ENCODE results near the gene SIRPB1.

DNA sequence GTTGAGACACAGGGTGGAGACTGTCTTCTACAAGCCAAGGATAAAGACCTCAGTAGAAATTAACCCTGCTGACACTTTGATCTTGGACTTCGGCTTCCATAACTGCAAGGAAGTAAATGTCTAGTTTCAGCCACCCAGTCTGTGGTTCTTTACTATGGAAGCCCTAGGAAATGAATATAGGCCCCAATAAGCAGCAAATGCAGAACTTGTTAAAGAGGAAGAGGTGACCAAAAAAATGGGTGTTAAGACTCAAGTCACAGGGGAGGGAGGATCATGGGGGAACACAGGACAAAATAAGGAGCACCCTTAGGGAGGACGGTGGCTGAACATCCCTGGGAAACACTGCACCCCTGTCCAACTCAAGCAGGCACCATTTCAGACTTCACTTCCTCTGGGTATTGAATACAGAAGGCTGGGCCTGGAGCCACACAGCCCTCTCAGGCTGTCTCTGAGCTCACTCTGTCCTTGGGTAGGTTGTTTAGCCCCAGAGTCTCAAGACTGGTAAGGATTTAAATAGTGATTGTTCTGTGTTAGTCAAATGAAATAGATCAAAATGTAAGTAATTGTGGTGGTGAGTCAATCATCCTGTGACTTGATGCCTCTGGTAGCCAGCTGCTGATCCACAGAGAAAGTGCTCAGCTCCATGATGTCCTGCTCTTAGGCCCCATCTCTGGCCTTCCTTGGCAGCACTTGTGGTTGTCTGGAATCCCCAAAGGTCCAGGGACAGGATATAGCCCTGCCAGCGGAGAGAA, 31.9 kb downstream of the SIRPB1 start:
- TF ChIP-seq, protein P1, sequence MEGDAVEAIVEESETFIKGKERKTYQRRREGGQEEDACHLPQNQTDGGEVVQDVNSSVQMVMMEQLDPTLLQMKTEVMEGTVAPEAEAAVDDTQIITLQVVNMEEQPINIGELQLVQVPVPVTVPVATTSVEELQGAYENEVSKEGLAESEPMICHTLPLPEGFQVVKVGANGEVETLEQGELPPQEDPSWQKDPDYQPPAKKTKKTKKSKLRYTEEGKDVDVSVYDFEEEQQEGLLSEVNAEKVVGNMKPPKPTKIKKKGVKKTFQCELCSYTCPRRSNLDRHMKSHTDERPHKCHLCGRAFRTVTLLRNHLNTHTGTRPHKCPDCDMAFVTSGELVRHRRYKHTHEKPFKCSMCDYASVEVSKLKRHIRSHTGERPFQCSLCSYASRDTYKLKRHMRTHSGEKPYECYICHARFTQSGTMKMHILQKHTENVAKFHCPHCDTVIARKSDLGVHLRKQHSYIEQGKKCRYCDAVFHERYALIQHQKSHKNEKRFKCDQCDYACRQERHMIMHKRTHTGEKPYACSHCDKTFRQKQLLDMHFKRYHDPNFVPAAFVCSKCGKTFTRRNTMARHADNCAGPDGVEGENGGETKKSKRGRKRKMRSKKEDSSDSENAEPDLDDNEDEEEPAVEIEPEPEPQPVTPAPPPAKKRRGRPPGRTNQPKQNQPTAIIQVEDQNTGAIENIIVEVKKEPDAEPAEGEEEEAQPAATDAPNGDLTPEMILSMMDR (IDR thresholded peaks at IDR 0.05) = no peak
- no peak for TF ChIP-seq POLR2A (IDR thresholded peaks at IDR 0.05)

Measured in uterus (tissue), 2 donors.